Stimulated activated CD8-positive, alpha-beta memory T cell treated with anti-CD3 and anti-CD28 coated beads, Interleukin-12 subunit alpha, Interleukin-12 subunit beta, amount 100 ng/mL, for 24 hours (primary cell): ENCODE measurements around the gene GLRA3.
"Not testable (repeated sequence)": the region's sequence is repeated elsewhere in the genome, so short reads cannot be mapped to it uniquely, and the experiment has no call there.

Experiments used
- DNase-seq: peaks from one replicate; pipeline ENCODE4 v3.0.0-alpha.2; 2020; ENCODE audit errors: extremely low read depth

The GLRA3 gene

GRCh38 chr4:174658246-174658645, 170.8 kb downstream of the GLRA3 start:
- DNase-seq: no peak

GRCh38 chr4:174657472-174657871, 171.6 kb downstream of the GLRA3 start:
- no peak for DNase-seq

- DNase-seq: no peak
Observed at GRCh38 chr4:174654634-174655033, 174.4 kb downstream of the GLRA3 start.

GRCh38 chr4:174650711-174651355, 178.2 kb downstream of the GLRA3 start:
- no peak for DNase-seq

- DNase-seq: no peak
Observed at GRCh38 chr4:174648812-174649211, 180.2 kb downstream of the GLRA3 start.

- no peak for DNase-seq
Observed at GRCh38 chr4:174646326-174646725, 182.7 kb downstream of the GLRA3 start.

- DNase-seq: no peak
Observed at GRCh38 chr4:174640146-174640545, 188.9 kb downstream of the GLRA3 start.

GRCh38 chr4:174635732-174636131, 193.3 kb downstream of the GLRA3 start:
- DNase-seq: no peak

- no peak for DNase-seq
Observed at GRCh38 chr4:174633399-174633798, 195.6 kb downstream of the GLRA3 start.

GRCh38 chr4:174631901-174632758, 196.9 kb downstream of the GLRA3 start:
- no peak for DNase-seq

- not testable (repeated sequence) for DNase-seq
Observed at GRCh38 chr4:174629907-174630450, 199.1 kb downstream of the GLRA3 start.

GRCh38 chr4:174629265-174629664, 199.8 kb downstream of the GLRA3 start:
- DNase-seq: no peak

- no peak for DNase-seq
Observed at GRCh38 chr4:174628191-174628590, 200.9 kb downstream of the GLRA3 start.

- no peak for DNase-seq
Observed at GRCh38 chr4:174627473-174627872, 201.6 kb downstream of the GLRA3 start.

- no peak for DNase-seq
Observed at GRCh38 chr4:174626342-174627008, 202.6 kb downstream of the GLRA3 start.

- no peak for DNase-seq
Observed at GRCh38 chr4:174616661-174617060, 212.4 kb downstream of the GLRA3 start.

- no peak for DNase-seq
Observed at GRCh38 chr4:174613979-174614378, 215.1 kb downstream of the GLRA3 start.

GRCh38 chr4:174611792-174612191, 217.3 kb downstream of the GLRA3 start:
- no peak for DNase-seq

GRCh38 chr4:174607792-174608191, 221.3 kb downstream of the GLRA3 start:
- no peak for DNase-seq

- DNase-seq: no peak
Observed at GRCh38 chr4:174604198-174604597, 224.8 kb downstream of the GLRA3 start.

- no peak for DNase-seq
Observed at GRCh38 chr4:174600391-174600790, 228.7 kb downstream of the GLRA3 start.

GRCh38 chr4:174598800-174599199, 230.2 kb downstream of the GLRA3 start:
- no peak for DNase-seq
